GM04504 (cell line): Measurements from ENCODE around the gene MYL10.
"Not testable (repeated sequence)": the region's sequence is repeated elsewhere in the genome, so short reads cannot be mapped to it uniquely, and the experiment has no call there.

Source experiments
- DNase-seq: peaks from one replicate; pipeline ENCODE4 v3.0.0-alpha.2; 2012; ENCODE audit warnings: low read depth

MYL10 gene

GRCh38 chr7:101651112-101651511 is 22.0 kb upstream of the MYL10 start:
- DNase-seq = no peak

- DNase-seq = no peak
Observed at GRCh38 chr7:101650579-101651081, 21.5 kb upstream of the MYL10 start.

GRCh38 chr7:101647876-101648275 is 18.8 kb upstream of the MYL10 start:
- not testable (repeated sequence) for DNase-seq

- DNase-seq = no peak
Observed at GRCh38 chr7:101645951-101646350, 16.9 kb upstream of the MYL10 start.

GRCh38 chr7:101644879-101645278 is 15.8 kb upstream of the MYL10 start:
- no peak for DNase-seq

GRCh38 chr7:101639127-101639526 is 10.0 kb upstream of the MYL10 start:
- not testable (repeated sequence) for DNase-seq

- DNase-seq = no peak
Observed at GRCh38 chr7:101636822-101637623, 7.9 kb upstream of the MYL10 start.

- DNase-seq = no peak
Observed at GRCh38 chr7:101635484-101635883, 6.4 kb upstream of the MYL10 start.

GRCh38 chr7:101634196-101634717 is 5.2 kb upstream of the MYL10 start:
- no peak for DNase-seq

- no peak for DNase-seq
Observed at GRCh38 chr7:101633511-101633910, 4.4 kb upstream of the MYL10 start.

- DNase-seq = no peak
Observed at GRCh38 chr7:101632641-101633040, 3.5 kb upstream of the MYL10 start.

GRCh38 chr7:101631224-101631714 is 2.2 kb upstream of the MYL10 start:
- no peak for DNase-seq

- peak; percentile 48 for DNase-seq
Observed at GRCh38 chr7:101630591-101630990, 1.5 kb upstream of the MYL10 start.

GRCh38 chr7:101628522-101628921 is 574 bp downstream of the MYL10 start:
- no peak for DNase-seq

- no peak for DNase-seq
Observed at GRCh38 chr7:101626758-101627157, 2.3 kb downstream of the MYL10 start.

- no peak for DNase-seq
Observed at GRCh38 chr7:101626069-101626671, 2.9 kb downstream of the MYL10 start.

- DNase-seq = no peak
Observed at GRCh38 chr7:101625031-101625791, 3.9 kb downstream of the MYL10 start.

- DNase-seq = no peak
Observed at GRCh38 chr7:101624246-101625001, 4.7 kb downstream of the MYL10 start.

GRCh38 chr7:101622609-101623173 is 6.4 kb downstream of the MYL10 start:
- DNase-seq = no peak

GRCh38 chr7:101620991-101621390 is 8.1 kb downstream of the MYL10 start:
- no peak for DNase-seq

GRCh38 chr7:101620395-101620794 is 8.7 kb downstream of the MYL10 start:
- no peak for DNase-seq
